ENCODE data around the gene STOML2. TPM values are rescaled to one million over a fixed set of nuclear protein-coding genes. Genes with fewer than 3 reads are reported as not detected.

The STOML2 gene
- total RNA-seq, 1 experiment from 2014 or later = 109 TPM

- CTCF ChIA-PET = no interaction called here
- Histone ChIP-seq H3K4me2 (no peak overlapping the region), H2AFZ (no peak overlapping the region), H3K9me3 (ENCODE audit: insufficient read depth, low read depth) (no peaks in the 10 kb centered on the region), H3K79me2 (ENCODE audit: low read depth) (peaks cover 15% of the 10 kb centered on the region), H4K20me1 (ENCODE audit: insufficient read depth) (no peaks in the 10 kb centered on the region), H3K36me3 (ENCODE audit: low read depth) (no peaks in the 10 kb centered on the region), H3K9me2 (ENCODE audit: insufficient read depth) (no peaks in the 10 kb centered on the region), H3K27ac (no peak overlapping the region), H3F3A (ENCODE audit: insufficient read depth, low read depth) (no peaks in the 10 kb centered on the region), H3K4me3 (no peak overlapping the region), H3K4me1 (replicated peaks; ENCODE audit: insufficient read depth) (peaks cover 7% of the 10 kb centered on the region; the same call in 1 of the 2 replicates), H3K27me3 (ENCODE audit: insufficient read depth, low read depth) (no peaks in the 10 kb centered on the region)
- BruUV-seq (replicated peaks) = no TSS peak
- POLR2A ChIA-PET (ENCODE audit: unreplicated experiment) = no interaction called here
- intact Hi-C loops (cut with micrococcal nuclease; ENCODE audit: unreplicated experiment) = no loop called here
- DNase-seq = no peak
- TF ChIP-seq, protein P1, sequence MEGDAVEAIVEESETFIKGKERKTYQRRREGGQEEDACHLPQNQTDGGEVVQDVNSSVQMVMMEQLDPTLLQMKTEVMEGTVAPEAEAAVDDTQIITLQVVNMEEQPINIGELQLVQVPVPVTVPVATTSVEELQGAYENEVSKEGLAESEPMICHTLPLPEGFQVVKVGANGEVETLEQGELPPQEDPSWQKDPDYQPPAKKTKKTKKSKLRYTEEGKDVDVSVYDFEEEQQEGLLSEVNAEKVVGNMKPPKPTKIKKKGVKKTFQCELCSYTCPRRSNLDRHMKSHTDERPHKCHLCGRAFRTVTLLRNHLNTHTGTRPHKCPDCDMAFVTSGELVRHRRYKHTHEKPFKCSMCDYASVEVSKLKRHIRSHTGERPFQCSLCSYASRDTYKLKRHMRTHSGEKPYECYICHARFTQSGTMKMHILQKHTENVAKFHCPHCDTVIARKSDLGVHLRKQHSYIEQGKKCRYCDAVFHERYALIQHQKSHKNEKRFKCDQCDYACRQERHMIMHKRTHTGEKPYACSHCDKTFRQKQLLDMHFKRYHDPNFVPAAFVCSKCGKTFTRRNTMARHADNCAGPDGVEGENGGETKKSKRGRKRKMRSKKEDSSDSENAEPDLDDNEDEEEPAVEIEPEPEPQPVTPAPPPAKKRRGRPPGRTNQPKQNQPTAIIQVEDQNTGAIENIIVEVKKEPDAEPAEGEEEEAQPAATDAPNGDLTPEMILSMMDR (conservative IDR thresholded peaks at IDR 0.05) = no peak
- no peak for TF ChIP-seq EZH2 (IDR thresholded peaks at IDR 0.05; ENCODE audit: low read depth)
Observed at GRCh38 chr9:35105571-35106342, 2.8 kb upstream of the STOML2 start.

DNA sequence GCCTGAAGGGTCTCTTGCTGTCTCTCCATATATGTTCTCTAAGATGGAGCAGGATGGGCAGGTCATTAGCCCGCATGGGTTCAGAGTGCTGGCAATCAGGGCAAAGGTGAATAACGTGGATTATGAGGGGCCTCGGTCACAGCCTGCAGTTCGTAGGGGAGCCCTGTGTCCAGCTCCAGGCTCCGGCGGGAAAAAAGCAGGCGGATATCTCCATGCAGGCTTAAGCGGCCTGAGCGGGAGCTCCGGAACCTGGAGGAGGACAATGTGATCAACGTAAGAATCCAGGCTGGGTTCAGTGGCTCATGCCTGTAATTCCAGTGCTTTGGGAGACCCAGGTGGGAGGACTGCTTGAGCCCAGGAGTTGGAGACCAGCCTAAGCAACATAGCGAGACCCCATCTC lies 2.2 kb upstream of the STOML2 start:
- no TSS peak for BruUV-seq (replicated peaks)
- H4K20me1 ChIP-seq (ENCODE audit: insufficient read depth) = no peaks in the 10 kb centered on the region
- no peaks in the 10 kb centered on the region for H3F3A ChIP-seq (ENCODE audit: insufficient read depth, low read depth)
- DNase-seq = no peak
- no peaks in the 10 kb centered on the region for H3K9me3 ChIP-seq (ENCODE audit: insufficient read depth, low read depth)
- H3K79me2 ChIP-seq (ENCODE audit: low read depth) = peaks cover 15% of the 10 kb centered on the region
- intact Hi-C loops (cut with micrococcal nuclease; ENCODE audit: unreplicated experiment) = no loop called here
- H2AFZ ChIP-seq = no peak overlapping the region
- H3K4me1 ChIP-seq (replicated peaks; ENCODE audit: insufficient read depth) = peaks cover under 1% of the 10 kb centered on the region; the same call in 1 of the 2 replicates
- no peaks in the 10 kb centered on the region for H3K9me2 ChIP-seq (ENCODE audit: insufficient read depth)
- ChIA-PET CTCF (no interaction called here), POLR2A (ENCODE audit: unreplicated experiment) (no interaction called here)
- no peak overlapping the region for H3K27ac ChIP-seq
- H3K27me3 ChIP-seq (ENCODE audit: insufficient read depth, low read depth) = no peaks in the 10 kb centered on the region
- TF ChIP-seq, protein P1 (conservative IDR thresholded peaks at IDR 0.05) = no peak
- no peak for TF ChIP-seq EZH2 (IDR thresholded peaks at IDR 0.05; ENCODE audit: low read depth)
- no peaks in the 10 kb centered on the region for H3K36me3 ChIP-seq (ENCODE audit: low read depth)
- H3K4me3 ChIP-seq = no peak overlapping the region
- H3K4me2 ChIP-seq = no peak overlapping the region

DNA sequence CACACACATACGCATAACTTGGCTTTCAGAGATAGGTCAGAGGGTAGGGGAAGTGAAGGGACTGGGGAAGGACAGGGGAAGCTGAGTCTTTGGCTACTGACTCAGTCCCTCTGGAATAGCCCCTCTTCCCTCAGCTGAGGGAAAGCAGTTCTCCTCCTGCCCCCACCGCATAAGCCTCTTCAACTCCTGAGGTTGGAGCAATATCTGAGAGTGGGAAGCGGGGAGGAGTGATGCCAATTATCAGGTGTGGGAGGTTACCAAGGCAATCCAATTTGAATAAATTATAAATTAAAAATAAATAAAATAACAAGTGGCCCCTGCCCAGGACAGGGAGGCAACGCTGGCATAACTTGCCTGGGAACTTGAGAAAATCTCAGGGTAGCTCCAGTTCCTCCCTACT lies 1.7 kb upstream of the STOML2 start:
- Histone ChIP-seq H3K79me2 (ENCODE audit: low read depth) (peaks cover 15% of the 10 kb centered on the region), H3K4me1 (replicated peaks; ENCODE audit: insufficient read depth) (no peaks in the 10 kb centered on the region), H3K9me3 (ENCODE audit: insufficient read depth, low read depth) (no peaks in the 10 kb centered on the region), H2AFZ (no peak overlapping the region), H3K36me3 (ENCODE audit: low read depth) (no peaks in the 10 kb centered on the region), H3K27me3 (ENCODE audit: insufficient read depth, low read depth) (no peaks in the 10 kb centered on the region), H4K20me1 (ENCODE audit: insufficient read depth) (no peaks in the 10 kb centered on the region), H3K4me2 (no peak overlapping the region), H3K9me2 (ENCODE audit: insufficient read depth) (no peaks in the 10 kb centered on the region), H3F3A (ENCODE audit: insufficient read depth, low read depth) (no peaks in the 10 kb centered on the region), H3K27ac (no peak overlapping the region), H3K4me3 (no peak overlapping the region)
- no TSS peak for BruUV-seq (replicated peaks)
- intact Hi-C loops (cut with micrococcal nuclease; ENCODE audit: unreplicated experiment) = no loop called here
- ChIA-PET POLR2A (ENCODE audit: unreplicated experiment) (no interaction called here), CTCF (no interaction called here)
- no peak for TF ChIP-seq EZH2 (IDR thresholded peaks at IDR 0.05; ENCODE audit: low read depth)
- TF ChIP-seq, protein P1 (conservative IDR thresholded peaks at IDR 0.05) = no peak
- no peak for DNase-seq

All from PC-9 (cell line).